Mucosa of descending colon (tissue), 3 donors: ENCODE data around the gene LRRC14B. TPM values are rescaled to one million over a fixed set of nuclear protein-coding genes. Genes with fewer than 3 reads are reported as not detected.

Experiments used
- ATAC-seq: fragments of 200-7000 bp; cut with Tn5 transposase; one replicate; pipeline ENCODE4 v1.9.1; 2020; ENCODE audit warnings: mild to moderate bottlenecking, moderate library complexity
- DNase-seq, 3 donors: peaks; one replicate each; pipeline ENCODE4 v3.0.0-alpha.2; 2020
- H3K36me3 ChIP-seq: fragments of 200-600 bp; one replicate; pipeline ENCODE4 v1.8.0; 2021; ENCODE audit warnings: low read depth, mild to moderate bottlenecking
- H3K4me1 ChIP-seq: fragments of 200-600 bp; one replicate; pipeline ENCODE4 v1.8.0; 2021; ENCODE audit warnings: low read depth, mild to moderate bottlenecking
- H3K4me3 ChIP-seq: fragments of 200-600 bp; one replicate; pipeline ENCODE4 v1.8.0; 2021; ENCODE audit warnings: mild to moderate bottlenecking
- H3K9me3 ChIP-seq: fragments of 200-600 bp; one replicate; pipeline ENCODE4 v1.8.0; 2021; ENCODE audit warnings: mild to moderate bottlenecking
- CTCF ChIP-seq: fragments of 200-600 bp; IDR thresholded peaks from one replicate; pipeline ENCODE4 v1.8.0; 2022; ENCODE audit warnings: antibody characterized with exemption, mild to moderate bottlenecking
- intact Hi-C, 2 donors: fragments of 100-400 bp; cut with DNase I in 1 of 2; cut with micrococcal nuclease in 1 of 2; formaldehyde crosslinking; loops; one replicate each; pipeline versions ENCODE4 v1.11.0 to v1.11.1; 2022; cut with DNase I, micrococcal nuclease
- total RNA-seq, 3 donors: library from RNA; stranded (reverse); fragmentation: NEBNext Ultra II Directional in 2 of 3; extraction: Animal tissue kit (Norgen Biotek cat#: 25700) in 2 of 3; gene quantifications; one replicate each; pipeline versions ENCODE4 v1.2.1 to v1.2.4, GENCODE V29; 2021 to 2023
- donor health status: DM: no; HTN: no; CAD: no; lungs with moderate emphysema.
- donor health status: DM: no; HTN: no; CAD: no.
- donor health status: DM: no; HTN: yes; CAD: no.

The LRRC14B gene
- total RNA-seq, 3 donors from 2014 or later = not detected

GRCh38 chr5:160921-161802 is 30.1 kb upstream of the LRRC14B start:
- Histone ChIP-seq H3K36me3 (no peaks in the 10 kb centered on the region), H3K9me3 (no peaks in the 10 kb centered on the region), H3K4me1 (no peaks in the 10 kb centered on the region), H3K4me3 (no peak overlapping the region)
- intact Hi-C loops = no loop called here
- TF ChIP-seq CTCF = no peak
- DNase-seq = no peak
- no peak for ATAC-seq

DNA sequence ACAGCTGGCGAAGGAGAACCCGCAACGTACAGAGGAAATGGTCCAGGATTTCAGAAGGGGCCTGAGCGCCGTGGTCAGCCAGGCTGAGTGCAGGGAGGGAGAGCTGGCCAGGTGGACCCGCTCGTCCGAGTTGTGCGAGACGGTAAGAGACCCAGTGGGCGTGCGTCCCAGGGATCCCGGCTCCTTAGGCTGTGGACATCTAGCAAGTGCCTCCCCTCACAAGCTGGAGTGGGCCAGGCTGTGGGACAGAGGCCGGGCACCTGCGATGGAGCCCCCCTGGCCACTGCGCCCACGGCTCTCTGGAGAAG is 29.5 kb upstream of the LRRC14B start:
- no peak overlapping the region for H3K4me3 ChIP-seq
- no peaks in the 10 kb centered on the region for H3K4me1 ChIP-seq
- TF ChIP-seq CTCF = no peak
- H3K9me3 ChIP-seq = no peaks in the 10 kb centered on the region
- no peaks in the 10 kb centered on the region for H3K36me3 ChIP-seq
- DNase-seq (no peak), ATAC-seq (no peak)
- intact Hi-C loops = no loop called here

DNA sequence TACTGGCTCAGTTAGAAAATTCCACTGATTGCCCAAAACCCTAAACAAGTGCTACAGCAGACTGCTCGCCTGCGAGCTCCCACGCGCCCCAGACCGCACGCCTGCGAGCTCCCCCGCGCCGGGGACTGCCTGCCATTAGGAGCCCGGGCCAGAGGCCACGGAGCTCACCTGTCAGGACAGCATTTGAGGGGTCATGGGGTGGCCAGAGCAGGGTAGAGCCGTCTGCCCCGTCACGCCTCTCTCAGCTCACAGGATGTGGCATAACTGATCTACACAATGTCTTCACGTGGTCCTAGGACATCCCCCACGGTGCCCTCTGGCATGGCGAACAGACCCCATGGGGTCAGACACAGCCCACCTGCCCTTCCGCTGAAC is 29.1 kb upstream of the LRRC14B start:
- no peaks in the 10 kb centered on the region for H3K9me3 ChIP-seq
- H3K4me1 ChIP-seq = no peaks in the 10 kb centered on the region
- DNase-seq = no peak
- no peak overlapping the region for H3K4me3 ChIP-seq
- H3K36me3 ChIP-seq = no peaks in the 10 kb centered on the region
- intact Hi-C loops = no loop called here
- no peak for ATAC-seq
- no peak for TF ChIP-seq CTCF

DNA sequence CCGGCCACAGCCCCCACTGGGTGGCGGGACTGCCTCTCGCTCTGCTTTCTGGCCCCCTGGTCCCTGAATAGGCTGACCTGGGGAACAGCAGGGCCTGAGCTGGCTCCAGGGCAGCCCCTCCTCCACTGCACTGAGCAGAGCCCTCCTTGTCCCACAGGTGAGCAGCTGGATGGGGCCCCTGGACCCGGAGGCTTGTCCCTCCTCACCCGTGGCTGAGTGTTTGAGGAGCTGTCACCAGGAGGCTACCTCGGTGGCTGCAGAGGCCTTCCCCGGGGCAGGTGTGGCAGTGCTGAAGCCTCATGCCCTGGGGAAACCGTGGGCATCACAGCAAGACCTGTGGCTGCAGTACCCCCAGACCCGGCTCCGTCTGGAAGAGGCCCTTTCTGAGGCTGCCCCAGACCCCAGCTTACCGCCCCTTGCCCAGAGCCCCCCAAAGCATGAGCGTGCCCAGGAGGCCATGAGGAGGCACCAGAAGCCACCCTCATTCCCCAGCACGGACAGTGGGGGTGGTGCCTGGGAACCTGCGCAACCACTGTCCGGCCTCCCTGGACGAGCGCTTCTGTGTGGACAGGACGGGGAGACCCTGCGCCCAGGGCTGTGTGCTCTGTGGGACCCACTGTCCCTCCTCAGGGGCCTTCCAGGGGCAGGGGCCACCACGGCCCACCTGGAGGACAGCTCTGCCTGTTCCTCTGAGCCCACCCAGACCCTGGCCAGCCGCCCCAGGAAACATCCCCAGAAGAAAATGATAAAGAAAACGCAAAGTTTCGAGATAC is 28.5 kb upstream of the LRRC14B start:
- Histone ChIP-seq H3K36me3 (no peaks in the 10 kb centered on the region), H3K4me3 (no peak overlapping the region), H3K9me3 (no peaks in the 10 kb centered on the region), H3K4me1 (no peaks in the 10 kb centered on the region)
- DNase-seq (no peak), ATAC-seq (no peak)
- TF ChIP-seq CTCF = no peak
- intact Hi-C loops = no loop called here

GRCh38 chr5:163338-163620 is 28.0 kb upstream of the LRRC14B start:
- Histone ChIP-seq H3K36me3 (no peaks in the 10 kb centered on the region), H3K4me3 (no peak overlapping the region), H3K9me3 (no peaks in the 10 kb centered on the region), H3K4me1 (no peaks in the 10 kb centered on the region)
- intact Hi-C loops = no loop called here
- TF ChIP-seq CTCF = no peak
- DNase-seq (no peak), ATAC-seq (no peak)
